ENCODE results near the gene DCANP1. TPM values are rescaled to one million over a fixed set of nuclear protein-coding genes. Genes with fewer than 3 reads are reported as not detected.

The DCANP1 gene
- total and polyA plus RNA-seq, 2 donors from 2014 or later, result not detected

GRCh38 chr5:135429301-135430134 is 17.6 kb downstream of the DCANP1 start:
- TF ChIP-seq CTCF (IDR thresholded peaks at IDR 0.05; ENCODE audit: borderline replicate concordance, extremely low read depth, insufficient read depth), result no peak
- Histone ChIP-seq H3K4me1 (ENCODE audit: control insufficient read depth in 2 of 3, insufficient read depth in 2 of 3, low read depth in 1 of 3, low read length in 3 of 3) (no peaks in the 10 kb centered on the region), H3K27ac (ENCODE audit: low read depth in 2 of 2, low read length in 2 of 2) (no peak overlapping the region), H3K9ac (ENCODE audit: low read length in 3 of 3) (no peak overlapping the region), H3K9me3 (ENCODE audit: control insufficient read depth in 2 of 3, insufficient read depth in 1 of 3, low read length in 3 of 3) (peaks cover 0 to 13% (median 0%) of the 10 kb centered on the region in 3 donors), H3K4me3 (ENCODE audit: low read length in 3 of 3) (no peak overlapping the region), H3K36me3 (ENCODE audit: control insufficient read depth in 2 of 3, insufficient read depth in 3 of 3, low read length in 3 of 3) (no peaks in the 10 kb centered on the region), H3K27me3 (ENCODE audit: control insufficient read depth, insufficient read depth, low read length) (no peaks in the 10 kb centered on the region)
- FAIRE-seq, result no peak
- intact Hi-C loops (cut with DNase I), result no loop called here
- DNase-seq, result peak in 2 of 5 donors; percentile 35 to 53

GRCh38 chr5:135428586-135428985 is 18.6 kb downstream of the DCANP1 start:
- no peak overlapping the region for H3K27ac ChIP-seq (ENCODE audit: low read depth in 2 of 2, low read length in 2 of 2)
- no peak overlapping the region for H3K9ac ChIP-seq (ENCODE audit: low read length in 3 of 3)
- H3K9me3 ChIP-seq (ENCODE audit: control insufficient read depth in 2 of 3, insufficient read depth in 1 of 3, low read length in 3 of 3), result peaks cover 0 to 13% (median 0%) of the 10 kb centered on the region in 3 donors
- no peaks in the 10 kb centered on the region for H3K36me3 ChIP-seq (ENCODE audit: control insufficient read depth in 2 of 3, insufficient read depth in 3 of 3, low read length in 3 of 3)
- H3K4me1 ChIP-seq (ENCODE audit: control insufficient read depth in 2 of 3, insufficient read depth in 2 of 3, low read depth in 1 of 3, low read length in 3 of 3), result no peaks in the 10 kb centered on the region
- no peaks in the 10 kb centered on the region for H3K27me3 ChIP-seq (ENCODE audit: control insufficient read depth, insufficient read depth, low read length)
- no peak overlapping the region for H3K4me3 ChIP-seq (ENCODE audit: low read length in 3 of 3)
- no peak for DNase-seq
- intact Hi-C loops (cut with DNase I), result no loop called here
- FAIRE-seq, result no peak
- no peak for TF ChIP-seq CTCF (IDR thresholded peaks at IDR 0.05; ENCODE audit: borderline replicate concordance, extremely low read depth, insufficient read depth)

- H3K27ac ChIP-seq (ENCODE audit: low read depth in 2 of 2, low read length in 2 of 2), result no peak overlapping the region
These were observed 20.8 kb downstream of the DCANP1 start for GRCh38 chr5:135426102-135427082.

More at GRCh38 chr5:135426102-135427082, 20.8 kb downstream of the DCANP1 start:
- no peaks in the 10 kb centered on the region for H3K36me3 ChIP-seq (ENCODE audit: control insufficient read depth in 2 of 3, insufficient read depth in 3 of 3, low read length in 3 of 3)
- H3K4me3 ChIP-seq (ENCODE audit: low read length in 3 of 3), result no peak overlapping the region
- peak; percentile 63 for TF ChIP-seq CTCF (IDR thresholded peaks at IDR 0.05; ENCODE audit: borderline replicate concordance, extremely low read depth, insufficient read depth)
- no peaks in the 10 kb centered on the region for H3K4me1 ChIP-seq (ENCODE audit: control insufficient read depth in 2 of 3, insufficient read depth in 2 of 3, low read depth in 1 of 3, low read length in 3 of 3)
- FAIRE-seq (no peak), DNase-seq (peak in 1 of 5 donors; percentile 41)
- no peak overlapping the region for H3K9ac ChIP-seq (ENCODE audit: low read length in 3 of 3)
- H3K27me3 ChIP-seq (ENCODE audit: control insufficient read depth, insufficient read depth, low read length), result no peaks in the 10 kb centered on the region
- intact Hi-C loops (cut with DNase I), result no loop called here
- H3K9me3 ChIP-seq (ENCODE audit: control insufficient read depth in 2 of 3, insufficient read depth in 1 of 3, low read length in 3 of 3), result peaks cover 0 to 13% (median 0%) of the 10 kb centered on the region in 3 donors
